Neural crest cell (in vitro differentiated cells): ENCODE results near the gene CCDC136. TPM values are rescaled to one million over a fixed set of nuclear protein-coding genes. Genes with fewer than 3 reads are reported as not detected.

Experiments
- DNase-seq: peaks from one replicate; pipeline ENCODE4 v3.0.0; 2021; ENCODE audit warnings: low read depth, mixed read lengths, low spot score
- H3K27ac Mint-ChIP-seq: one replicate; pipeline ENCODE4 v1.8.0; 2021; ENCODE audit warnings: mild to moderate bottlenecking, mixed read lengths; ENCODE audit not compliant: unreplicated experiment
- H3K27me3 Mint-ChIP-seq: 2 replicates; pipeline ENCODE4 v1.8.0; 2021; ENCODE audit warnings: low read depth, mild to moderate bottlenecking, mixed read lengths
- H3K36me3 Mint-ChIP-seq: 2 replicates; pipeline ENCODE4 v1.8.0; 2021; ENCODE audit warnings: low read depth, mild to moderate bottlenecking, mixed read lengths
- H3K4me1 Mint-ChIP-seq: 2 replicates; pipeline ENCODE4 v1.8.0; 2021; ENCODE audit warnings: mixed read lengths
- H3K4me3 Mint-ChIP-seq: one replicate; pipeline ENCODE4 v1.8.0; 2021; ENCODE audit warnings: mild to moderate bottlenecking, mixed read lengths
- H3K9me3 Mint-ChIP-seq: 2 replicates; pipeline ENCODE4 v1.8.0; 2021; ENCODE audit warnings: mixed read lengths
- total RNA-seq: library from RNA; stranded (reverse); gene quantifications from 2 replicates; pipeline ENCODE4 v1.2.1, GENCODE V29; 2021
- TF ChIP-seq, protein P1 (sequence below): fragments of 200-600 bp; sonication (generic); conservative IDR thresholded peaks from 2 replicates; pipeline ENCODE4 v1.5.0; 2021; ENCODE audit warnings: antibody characterized with exemption, mild to moderate bottlenecking

CCDC136 gene
- total RNA-seq, 1 donor from 2014 or later: 70.6 TPM

DNA sequence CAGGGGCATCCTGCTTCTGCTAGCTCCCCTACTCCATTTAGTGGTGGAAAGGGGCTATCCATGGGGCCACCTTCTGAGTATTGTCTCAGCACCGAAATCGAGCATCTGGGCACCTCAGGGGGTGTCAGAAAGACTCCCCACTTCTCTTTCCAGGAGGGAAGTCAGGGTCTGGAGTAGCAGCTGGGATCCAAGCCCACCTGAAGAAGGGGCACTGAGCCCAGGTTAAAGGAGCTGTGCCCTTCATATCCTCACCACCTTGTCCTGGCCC lies 41.0 kb downstream of the CCDC136 start:
- no peak overlapping the region for H3K4me3 Mint-ChIP-seq

DNA sequence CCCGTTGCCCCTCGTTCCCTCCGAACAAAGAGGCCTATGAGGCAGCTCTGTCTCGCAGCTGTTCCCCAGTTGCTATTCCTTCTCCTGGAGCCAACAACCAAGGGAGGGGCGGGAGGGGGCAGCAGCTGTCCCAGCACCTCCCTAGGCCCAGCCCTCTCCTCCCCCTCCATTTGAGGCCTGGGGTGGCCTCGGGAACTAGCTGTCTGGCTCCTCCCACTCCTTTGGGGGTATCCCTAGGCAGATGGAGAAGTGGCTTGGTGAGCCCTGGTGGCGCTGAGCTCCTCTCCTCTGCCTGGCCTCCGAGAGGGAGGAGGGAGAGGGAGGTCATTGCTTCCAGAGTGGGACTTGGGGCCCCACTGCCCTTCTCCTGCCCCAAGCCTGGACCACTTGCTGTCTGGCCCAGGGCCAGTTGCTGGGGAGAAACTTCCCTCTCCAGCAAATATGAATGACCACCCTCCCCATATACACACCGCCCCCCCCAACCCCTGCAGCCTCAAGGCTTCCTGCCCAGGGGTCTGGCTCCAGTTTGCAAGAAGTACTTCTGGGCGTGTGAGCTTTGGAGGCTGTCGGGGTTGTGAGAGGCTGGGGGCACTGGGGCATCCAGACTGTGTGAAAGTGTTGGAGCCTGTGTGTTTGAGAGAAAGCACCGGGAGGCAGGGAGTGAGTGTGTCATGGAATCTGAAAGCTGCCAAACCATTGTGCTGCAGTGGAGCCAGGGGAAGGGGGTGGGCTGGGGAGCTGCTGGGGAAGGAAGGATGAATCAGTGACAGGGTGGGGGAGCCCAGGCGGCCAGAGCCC lies 41.6 kb downstream of the CCDC136 start:
- no peaks in the 10 kb centered on the region for H3K9me3 Mint-ChIP-seq
- peaks cover 15% of the 10 kb centered on the region for H3K4me1 Mint-ChIP-seq
- no peak for DNase-seq
- TF ChIP-seq, protein P1, sequence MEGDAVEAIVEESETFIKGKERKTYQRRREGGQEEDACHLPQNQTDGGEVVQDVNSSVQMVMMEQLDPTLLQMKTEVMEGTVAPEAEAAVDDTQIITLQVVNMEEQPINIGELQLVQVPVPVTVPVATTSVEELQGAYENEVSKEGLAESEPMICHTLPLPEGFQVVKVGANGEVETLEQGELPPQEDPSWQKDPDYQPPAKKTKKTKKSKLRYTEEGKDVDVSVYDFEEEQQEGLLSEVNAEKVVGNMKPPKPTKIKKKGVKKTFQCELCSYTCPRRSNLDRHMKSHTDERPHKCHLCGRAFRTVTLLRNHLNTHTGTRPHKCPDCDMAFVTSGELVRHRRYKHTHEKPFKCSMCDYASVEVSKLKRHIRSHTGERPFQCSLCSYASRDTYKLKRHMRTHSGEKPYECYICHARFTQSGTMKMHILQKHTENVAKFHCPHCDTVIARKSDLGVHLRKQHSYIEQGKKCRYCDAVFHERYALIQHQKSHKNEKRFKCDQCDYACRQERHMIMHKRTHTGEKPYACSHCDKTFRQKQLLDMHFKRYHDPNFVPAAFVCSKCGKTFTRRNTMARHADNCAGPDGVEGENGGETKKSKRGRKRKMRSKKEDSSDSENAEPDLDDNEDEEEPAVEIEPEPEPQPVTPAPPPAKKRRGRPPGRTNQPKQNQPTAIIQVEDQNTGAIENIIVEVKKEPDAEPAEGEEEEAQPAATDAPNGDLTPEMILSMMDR: no peak
- H3K27me3 Mint-ChIP-seq: peaks cover 37% of the 10 kb centered on the region
- H3K4me3 Mint-ChIP-seq: peak overlapping the region; percentile 32
- H3K36me3 Mint-ChIP-seq: no peaks in the 10 kb centered on the region
- no peak overlapping the region for H3K27ac Mint-ChIP-seq

More for the DNA sequence above, 41.0 kb downstream of the CCDC136 start:
- peaks cover 21% of the 10 kb centered on the region for H3K4me1 Mint-ChIP-seq
- DNase-seq: no peak
- H3K27ac Mint-ChIP-seq: no peak overlapping the region
- no peaks in the 10 kb centered on the region for H3K9me3 Mint-ChIP-seq
- H3K36me3 Mint-ChIP-seq: no peaks in the 10 kb centered on the region
- H3K27me3 Mint-ChIP-seq: peaks cover 42% of the 10 kb centered on the region
- TF ChIP-seq, protein P1: no peak

DNA sequence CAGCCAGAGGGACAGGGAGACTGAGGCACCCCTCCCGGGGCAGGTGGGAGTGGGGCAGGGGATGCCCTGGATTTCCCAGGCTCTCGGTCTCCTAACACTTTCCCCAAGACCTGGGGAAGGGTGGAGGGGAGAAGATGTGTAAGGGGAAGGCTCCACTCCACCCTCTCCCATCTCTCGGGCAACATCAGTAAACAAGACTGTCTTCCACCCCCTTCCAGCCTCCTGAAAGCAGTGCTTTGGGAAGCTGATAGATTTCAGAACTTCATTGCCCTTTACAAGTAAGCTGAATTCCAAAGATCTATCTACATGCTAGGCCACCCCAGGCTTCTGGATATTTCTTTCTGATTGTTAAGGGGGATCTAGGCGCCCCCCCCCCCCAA lies 42.2 kb downstream of the CCDC136 start:
- no peak overlapping the region for H3K27ac Mint-ChIP-seq
- no peaks in the 10 kb centered on the region for H3K36me3 Mint-ChIP-seq
- peaks cover 12% of the 10 kb centered on the region for H3K4me1 Mint-ChIP-seq
- H3K9me3 Mint-ChIP-seq: no peaks in the 10 kb centered on the region
- H3K27me3 Mint-ChIP-seq: peaks cover 31% of the 10 kb centered on the region
- TF ChIP-seq, protein P1: no peak
- no peak for DNase-seq
- no peak overlapping the region for H3K4me3 Mint-ChIP-seq

DNA sequence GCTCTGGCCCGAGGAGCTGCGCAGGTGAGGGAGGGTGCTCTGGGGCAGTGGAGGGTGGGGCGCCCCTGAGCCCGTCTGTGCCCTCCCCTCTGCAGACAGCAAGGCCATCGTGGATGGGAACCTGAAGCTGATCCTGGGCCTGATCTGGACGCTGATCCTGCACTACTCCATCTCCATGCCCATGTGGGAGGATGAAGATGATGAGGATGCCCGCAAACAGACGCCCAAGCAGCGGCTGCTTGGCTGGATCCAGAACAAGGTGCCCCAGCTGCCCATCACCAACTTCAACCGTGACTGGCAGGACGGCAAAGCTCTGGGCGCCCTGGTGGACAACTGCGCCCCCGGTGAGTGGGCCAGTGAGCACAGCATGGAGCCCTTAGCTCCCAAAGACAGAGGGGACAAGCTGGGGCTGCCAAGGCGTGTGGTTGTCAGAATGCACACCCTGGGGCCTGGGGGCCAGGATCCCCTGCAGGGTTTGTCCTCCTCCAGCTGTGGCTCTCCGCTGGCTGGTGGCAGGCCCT lies 43.5 kb downstream of the CCDC136 start:
- peaks cover 22% of the 10 kb centered on the region for H3K27me3 Mint-ChIP-seq
- peaks cover 12% of the 10 kb centered on the region for H3K4me1 Mint-ChIP-seq
- no peaks in the 10 kb centered on the region for H3K9me3 Mint-ChIP-seq
- H3K27ac Mint-ChIP-seq: no peak overlapping the region
- no peak for DNase-seq
- no peaks in the 10 kb centered on the region for H3K36me3 Mint-ChIP-seq
- H3K4me3 Mint-ChIP-seq: no peak overlapping the region
- TF ChIP-seq, protein P1: no peak

DNA sequence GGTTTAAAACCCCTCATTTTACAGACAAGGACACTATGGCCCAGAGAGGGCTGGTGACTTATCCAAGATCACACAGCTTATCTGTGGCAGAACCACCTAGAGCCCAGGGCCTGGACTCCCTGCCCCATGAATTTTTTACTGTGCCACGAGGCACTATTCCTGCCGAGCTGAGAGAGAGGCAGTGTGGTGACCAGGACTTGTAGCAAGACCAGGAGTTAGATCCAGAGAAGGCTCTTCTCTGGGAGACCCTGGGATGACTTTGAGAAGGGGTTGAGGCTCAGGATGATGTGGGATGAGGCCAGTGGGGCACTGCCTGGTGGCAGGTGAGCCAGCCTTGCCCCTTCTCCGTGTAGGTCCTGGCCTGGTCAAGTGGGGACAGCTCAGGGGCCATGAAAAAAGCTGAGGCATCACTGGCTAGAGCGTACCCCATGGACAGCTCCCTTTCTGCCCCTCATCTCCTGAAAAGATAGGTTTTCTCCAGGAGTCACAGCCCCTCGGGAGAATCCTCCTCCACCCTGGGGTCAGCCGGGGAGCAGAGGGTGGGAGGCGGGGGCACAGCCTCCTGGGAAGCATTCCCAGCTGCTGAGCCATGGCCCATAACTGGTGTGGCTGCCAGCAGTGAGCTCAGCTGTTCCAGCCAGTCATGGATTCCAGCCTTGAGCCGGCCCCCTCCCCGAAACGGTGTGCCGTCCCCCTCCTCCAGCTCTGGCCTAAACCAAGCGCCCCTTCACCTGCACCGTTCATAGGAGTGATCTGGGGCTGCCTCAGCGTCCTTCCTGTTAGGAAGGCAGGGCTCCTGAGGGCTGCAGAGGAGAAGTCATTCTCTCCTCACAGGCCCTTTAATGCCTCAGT lies 44.2 kb downstream of the CCDC136 start:
- H3K27ac Mint-ChIP-seq: peak overlapping the region; percentile 73

More for the DNA sequence above, 44.2 kb downstream of the CCDC136 start:
- no peak overlapping the region for H3K4me3 Mint-ChIP-seq
- H3K9me3 Mint-ChIP-seq: no peaks in the 10 kb centered on the region
- no peak for DNase-seq
- peaks cover 7% of the 10 kb centered on the region for H3K4me1 Mint-ChIP-seq
- TF ChIP-seq, protein P1: no peak
- H3K27me3 Mint-ChIP-seq: peaks cover 14% of the 10 kb centered on the region
- H3K36me3 Mint-ChIP-seq: no peaks in the 10 kb centered on the region
